ENCODE results near the gene MARK4. TPM values are rescaled to one million over a fixed set of nuclear protein-coding genes. Genes with fewer than 3 reads are reported as not detected.
"Not testable (repeated sequence)": the region's sequence is repeated elsewhere in the genome, so short reads cannot be mapped to it uniquely, and the experiment has no call there.

MARK4 gene
- total and polyA plus RNA-seq, 9 donors = 14.2 to 53.3 (median 43.1) TPM

DNA sequence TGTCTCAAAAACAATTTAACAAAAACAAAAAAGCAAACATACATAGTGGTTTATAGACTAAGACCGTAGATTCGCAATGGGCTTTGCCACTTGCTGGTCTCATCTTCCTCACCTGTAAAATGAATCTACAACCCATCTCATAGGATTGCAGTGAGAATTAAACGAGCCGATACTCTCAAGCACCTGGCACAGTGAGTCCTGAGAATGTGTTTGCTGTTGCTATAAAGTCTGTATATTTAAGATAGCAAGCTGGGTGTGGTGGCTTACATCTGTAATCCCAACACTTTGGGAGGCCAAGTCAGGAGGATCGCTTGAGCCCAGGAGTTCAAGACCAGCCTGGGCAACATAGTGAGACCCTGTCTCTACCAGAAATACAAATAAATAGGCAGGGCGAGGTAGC is 28.3 kb upstream of the MARK4 start:
- Histone ChIP-seq H3K4me3 (no peak overlapping the region), H3K36me3 (no peaks in the 10 kb centered on the region), H3K4me1 (ENCODE audit: insufficient read depth) (no peaks in the 10 kb centered on the region), H3K27ac (no peak overlapping the region), H3K27me3 (no peaks in the 10 kb centered on the region), H3K9me3 (no peaks in the 10 kb centered on the region)
- 91 to 97% (median 92%) methylated on average over 6 of the region's 6 CpGs for WGBS, 3 donors
- no peak for TF ChIP-seq EP300 (IDR thresholded peaks at IDR 0.05)
- TF ChIP-seq CTCF (IDR thresholded peaks at IDR 0.05) = no peak
- TF ChIP-seq POLR2A (IDR thresholded peaks at IDR 0.05) = no peak
- DNase-seq = no peak
- intact Hi-C loops (cut with DNase I) = no loop called here

- H3K27me3 ChIP-seq = no peaks in the 10 kb centered on the region
- whole genome bisulfite sequencing, 3 donors = 82 to 86% (median 86%) methylated on average over 5 of the region's 5 CpGs
- H3K36me3 ChIP-seq = no peaks in the 10 kb centered on the region
- H3K4me3 ChIP-seq = no peak overlapping the region
- H3K27ac ChIP-seq = no peak overlapping the region
- no peak for DNase-seq
- no peaks in the 10 kb centered on the region for H3K9me3 ChIP-seq
- no peak for TF ChIP-seq EP300 (IDR thresholded peaks at IDR 0.05)
- no peak for TF ChIP-seq POLR2A (IDR thresholded peaks at IDR 0.05)
- no peak for TF ChIP-seq CTCF (IDR thresholded peaks at IDR 0.05)
- no peaks in the 10 kb centered on the region for H3K4me1 ChIP-seq (ENCODE audit: insufficient read depth)
- intact Hi-C loops (cut with DNase I) = no loop called here
Measured at GRCh38 chr19:45223879-45224278, 27.2 kb upstream of the MARK4 start.

DNA sequence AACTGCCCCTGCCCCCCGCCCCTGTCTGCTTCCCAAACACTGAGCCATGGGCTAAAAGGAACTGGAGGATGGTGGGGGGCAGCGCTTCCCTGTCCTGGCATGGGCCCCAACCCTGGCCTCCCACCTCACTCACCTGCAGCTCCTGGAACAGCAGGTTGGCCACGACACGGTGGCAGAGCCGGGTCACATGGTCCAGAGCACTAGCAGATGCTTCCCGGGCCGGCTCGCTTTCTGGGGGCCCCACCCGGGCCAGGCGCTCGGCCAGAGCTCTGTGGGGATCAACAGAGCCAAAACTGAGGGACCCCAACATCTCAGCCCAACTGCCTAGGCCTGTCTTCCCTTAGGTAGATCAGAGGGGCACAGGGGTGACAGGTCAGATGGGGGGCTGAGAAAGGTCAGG is 26.4 kb upstream of the MARK4 start:
- no peaks in the 10 kb centered on the region for H3K36me3 ChIP-seq
- no peak for DNase-seq
- H3K27me3 ChIP-seq = no peaks in the 10 kb centered on the region
- no peaks in the 10 kb centered on the region for H3K9me3 ChIP-seq
- TF ChIP-seq EP300 (IDR thresholded peaks at IDR 0.05) = no peak
- H3K4me1 ChIP-seq (ENCODE audit: insufficient read depth) = no peaks in the 10 kb centered on the region
- H3K4me3 ChIP-seq = no peak overlapping the region
- no peak overlapping the region for H3K27ac ChIP-seq
- intact Hi-C loops (cut with DNase I) = no loop called here
- WGBS, 3 donors = 61 to 81% (median 64%) methylated on average over 8 to 11 of the region's 11 CpGs

DNA sequence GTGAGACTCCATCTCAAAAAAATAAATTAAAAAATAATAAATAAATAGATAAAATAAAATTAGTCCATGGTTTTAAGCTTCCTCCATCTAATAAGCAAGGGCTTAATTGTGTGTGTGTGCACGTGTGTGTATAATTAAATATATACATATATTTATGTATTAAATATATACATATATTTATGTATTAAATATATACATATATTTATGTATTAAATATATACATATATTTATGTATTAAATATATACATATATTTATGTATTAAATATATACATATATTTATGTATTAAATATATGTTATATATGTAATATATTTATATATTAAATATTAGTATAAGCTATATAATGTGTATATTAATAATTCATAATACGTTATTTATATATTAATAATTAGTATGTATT is 22.0 kb upstream of the MARK4 start:
- intact Hi-C loops (cut with DNase I); DNase-seq; H3K27me3 ChIP-seq; H3K27ac ChIP-seq; H3K36me3 ChIP-seq; H3K4me3 ChIP-seq; H3K4me1 ChIP-seq (ENCODE audit: insufficient read depth); H3K9me3 ChIP-seq: not testable (repeated sequence)
- WGBS, 3 donors = 88 to 93% (median 92%) methylated on average over 2 of the region's 2 CpGs

GRCh38 chr19:45231891-45232290 is 19.2 kb upstream of the MARK4 start:
- 63 to 81% (median 65%) methylated on average over 3 of the region's 3 CpGs for WGBS, 3 donors
- H3K27me3 ChIP-seq = no peaks in the 10 kb centered on the region
- H3K27ac ChIP-seq = no peak overlapping the region
- no peaks in the 10 kb centered on the region for H3K4me1 ChIP-seq (ENCODE audit: insufficient read depth)
- no peak for DNase-seq
- no peaks in the 10 kb centered on the region for H3K36me3 ChIP-seq
- no peaks in the 10 kb centered on the region for H3K9me3 ChIP-seq
- H3K4me3 ChIP-seq = no peak overlapping the region
- TF ChIP-seq POLR2A (IDR thresholded peaks at IDR 0.05) (no peak), EP300 (IDR thresholded peaks at IDR 0.05) (no peak), CTCF (IDR thresholded peaks at IDR 0.05) (no peak)
- intact Hi-C loops (cut with DNase I) = no loop called here

Data from ovary (tissue), 9 donors.